HEK293 (cell line): ENCODE results near the gene POMP.

Source experiments
- CTCF ChIA-PET: fragments of 350-600 bp; formaldehyde crosslinking; extraction: SDS; loops from one replicate; lab custom pipeline; 2021; ENCODE audit warnings: antibody characterized with exemption; lab: Yijun Ruan, JAX
- POLR2A ChIA-PET: fragments of 300-600 bp; formaldehyde crosslinking; extraction: SDS; loops from one replicate; lab custom pipeline; 2020; ENCODE audit warnings: antibody characterized with exemption, inconsistent platforms; lab: Yijun Ruan, JAX
- H3K27ac ChIP-seq: fragments of 200-500 bp; sonication (Bioruptor generic); 2 replicates; pipeline ENCODE4 v1.5.1; 2014; ENCODE audit warnings: low read depth, low read length, control low read depth, inconsistent platforms; ENCODE audit errors: extremely low read depth
- H3K36me3 ChIP-seq, 2 experiments: fragments of 200-500 bp in 1 of 2; sonication (Bioruptor generic) in 1 of 2; 1 replicate in 1 of 2; 2 replicates in 1 of 2; pipeline ENCODE4 v1.5.1; 2014 to 2017; ENCODE audit warnings: inconsistent platforms in 2 of 2, low read length in 2 of 2; ENCODE audit not compliant: control insufficient read depth in 2 of 2, insufficient read depth in 1 of 2
- H3K4me1 ChIP-seq: fragments of 200-500 bp; sonication (Bioruptor generic); 2 replicates; pipeline ENCODE4 v1.5.1; 2014; ENCODE audit warnings: mild to moderate bottlenecking, low read length, inconsistent platforms; ENCODE audit not compliant: control insufficient read depth, insufficient read depth
- H3K4me3 ChIP-seq: 2 replicates; pipeline ENCODE4 v1.5.1; 2011; ENCODE audit warnings: low read depth, mild to moderate bottlenecking, control low read depth, low read length, moderate library complexity
- H3K9me3 ChIP-seq: fragments of 200-500 bp; sonication (Bioruptor generic); 2 replicates; pipeline ENCODE4 v1.5.1; 2014; ENCODE audit warnings: low read depth, low read length, inconsistent platforms; ENCODE audit not compliant: control insufficient read depth, insufficient read depth
- BCL11B ChIP-seq: fragments of 450-650 bp; formaldehyde crosslinking; IDR thresholded peaks from 2 replicates; pipeline ENCODE4 v1.5.1; 2016; ENCODE audit warnings: low read depth, missing biosample characterization, missing genetic modification characterization
- FEZF1 ChIP-seq: fragments of 450-650 bp; formaldehyde crosslinking; IDR thresholded peaks from 2 replicates; pipeline ENCODE4 v1.5.1; 2016; ENCODE audit warnings: missing biosample characterization, missing genetic modification characterization
- GLIS1 ChIP-seq: fragments of 450-650 bp; formaldehyde crosslinking; IDR thresholded peaks from 2 replicates; pipeline ENCODE4 v1.5.1; 2016; ENCODE audit warnings: missing biosample characterization, missing genetic modification characterization
- GLIS2 ChIP-seq: fragments of 450-650 bp; formaldehyde crosslinking; IDR thresholded peaks from 2 replicates; pipeline ENCODE4 v1.5.1; 2016; ENCODE audit warnings: missing biosample characterization, missing genetic modification characterization
- HOXC10 ChIP-seq: sonication (generic); formaldehyde crosslinking; IDR thresholded peaks from 2 replicates; pipeline ENCODE4 v1.8.1; 2023; ENCODE audit warnings: mild to moderate bottlenecking, missing genetic modification reagents
- INSM2 ChIP-seq: fragments of 450-650 bp; formaldehyde crosslinking; IDR thresholded peaks from 2 replicates; pipeline ENCODE4 v1.5.1; 2016; ENCODE audit warnings: missing biosample characterization, missing genetic modification characterization
- MYNN ChIP-seq: fragments of 450-650 bp; formaldehyde crosslinking; IDR thresholded peaks from 2 replicates; pipeline ENCODE4 v1.5.1; 2016; ENCODE audit warnings: missing biosample characterization, missing genetic modification characterization, borderline replicate concordance
- OVOL3 ChIP-seq: fragments of 450-650 bp; formaldehyde crosslinking; IDR thresholded peaks from 2 replicates; pipeline ENCODE4 v1.5.1; 2016; ENCODE audit warnings: missing biosample characterization, missing genetic modification characterization
- ZBTB1 ChIP-seq: fragments of 450-650 bp; formaldehyde crosslinking; IDR thresholded peaks from 2 replicates; pipeline ENCODE4 v1.5.1; 2016; ENCODE audit warnings: missing biosample characterization, missing genetic modification characterization
- ZBTB44 ChIP-seq: fragments of 450-650 bp; IDR thresholded peaks from 2 replicates; pipeline ENCODE4 v1.5.1; 2018; ENCODE audit warnings: missing biosample characterization, mild to moderate bottlenecking, missing genetic modification characterization
- ZBTB7A ChIP-seq: fragments of 450-650 bp; formaldehyde crosslinking; IDR thresholded peaks from 2 replicates; pipeline ENCODE4 v1.5.1; 2016; ENCODE audit warnings: low read depth, missing biosample characterization, missing genetic modification characterization
- ZFP41 ChIP-seq: fragments of 450-650 bp; formaldehyde crosslinking; IDR thresholded peaks from 2 replicates; pipeline ENCODE4 v1.5.1; 2016; ENCODE audit warnings: missing biosample characterization, missing genetic modification characterization, borderline replicate concordance
- ZNF155 ChIP-seq: fragments of 450-650 bp; formaldehyde crosslinking; IDR thresholded peaks from 2 replicates; pipeline ENCODE4 v1.5.1; 2016; ENCODE audit warnings: missing biosample characterization, missing genetic modification characterization
- ZNF157 ChIP-seq: fragments of 450-650 bp; formaldehyde crosslinking; IDR thresholded peaks from 2 replicates; pipeline ENCODE4 v1.5.1; 2016; ENCODE audit warnings: missing biosample characterization, missing genetic modification characterization
- ZNF175 ChIP-seq: fragments of 450-650 bp; formaldehyde crosslinking; IDR thresholded peaks from 2 replicates; pipeline ENCODE4 v1.5.1; 2016; ENCODE audit warnings: missing biosample characterization, missing genetic modification characterization
- ZNF19 ChIP-seq: fragments of 450-650 bp; formaldehyde crosslinking; IDR thresholded peaks from 2 replicates; pipeline ENCODE4; 2016; ENCODE audit warnings: missing biosample characterization, missing genetic modification characterization, low read depth
- ZNF354C ChIP-seq: fragments of 450-650 bp; formaldehyde crosslinking; IDR thresholded peaks from 2 replicates; pipeline ENCODE4 v1.5.1; 2016; ENCODE audit warnings: missing biosample characterization, missing genetic modification characterization, low read depth, borderline replicate concordance
- ZNF37A ChIP-seq: fragments of 450-650 bp; IDR thresholded peaks from 2 replicates; pipeline ENCODE4 v1.5.1; 2018; ENCODE audit warnings: missing biosample characterization, missing genetic modification characterization
- ZNF426 ChIP-seq: fragments of 450-650 bp; formaldehyde crosslinking; IDR thresholded peaks from 2 replicates; pipeline ENCODE4 v1.5.1; 2017; ENCODE audit warnings: missing biosample characterization, missing genetic modification characterization, mild to moderate bottlenecking, inconsistent platforms, moderate library complexity
- ZNF514 ChIP-seq: fragments of 450-650 bp; formaldehyde crosslinking; IDR thresholded peaks from 2 replicates; pipeline ENCODE4 v1.5.1; 2016; ENCODE audit warnings: missing biosample characterization, missing genetic modification characterization
- ZNF544 ChIP-seq: fragments of 450-650 bp; formaldehyde crosslinking; IDR thresholded peaks from 2 replicates; pipeline ENCODE4 v1.5.0; 2017; ENCODE audit warnings: missing biosample characterization, missing genetic modification characterization
- ZNF561 ChIP-seq: fragments of 450-650 bp; IDR thresholded peaks from 2 replicates; pipeline ENCODE4 v1.5.1; 2018; ENCODE audit warnings: missing biosample characterization, missing genetic modification characterization, borderline replicate concordance
- ZNF585B ChIP-seq: fragments of 450-650 bp; formaldehyde crosslinking; IDR thresholded peaks from 2 replicates; pipeline ENCODE4 v1.5.1; 2016; ENCODE audit warnings: missing biosample characterization, missing genetic modification characterization
- ZNF624 ChIP-seq: fragments of 450-650 bp; formaldehyde crosslinking; IDR thresholded peaks from 2 replicates; pipeline ENCODE4 v1.5.1; 2017; ENCODE audit warnings: missing biosample characterization, missing genetic modification characterization
- ZNF658 ChIP-seq: fragments of 450-650 bp; formaldehyde crosslinking; IDR thresholded peaks from 2 replicates; pipeline ENCODE4; 2016; ENCODE audit warnings: missing biosample characterization, missing genetic modification characterization
- ZNF704 ChIP-seq: fragments of 450-650 bp; formaldehyde crosslinking; IDR thresholded peaks from 2 replicates; pipeline ENCODE4 v1.5.1; 2016; ENCODE audit warnings: missing biosample characterization, missing genetic modification characterization
- TF ChIP-seq, protein P1 (sequence below): fragments of 450-650 bp; formaldehyde crosslinking; IDR thresholded peaks from 2 replicates; pipeline ENCODE4 v1.5.1; 2016; ENCODE audit warnings: missing biosample characterization, missing genetic modification characterization
- TF ChIP-seq, protein P2 (sequence below): fragments of 450-650 bp; formaldehyde crosslinking; IDR thresholded peaks from 2 replicates; pipeline ENCODE4 v1.5.1; 2016; ENCODE audit warnings: missing biosample characterization, missing genetic modification characterization
- TF ChIP-seq, protein P3 (sequence below): fragments of 450-650 bp; formaldehyde crosslinking; IDR thresholded peaks from 2 replicates; pipeline ENCODE4 v1.5.1; 2016; ENCODE audit warnings: missing biosample characterization, missing genetic modification characterization

POMP gene

DNA sequence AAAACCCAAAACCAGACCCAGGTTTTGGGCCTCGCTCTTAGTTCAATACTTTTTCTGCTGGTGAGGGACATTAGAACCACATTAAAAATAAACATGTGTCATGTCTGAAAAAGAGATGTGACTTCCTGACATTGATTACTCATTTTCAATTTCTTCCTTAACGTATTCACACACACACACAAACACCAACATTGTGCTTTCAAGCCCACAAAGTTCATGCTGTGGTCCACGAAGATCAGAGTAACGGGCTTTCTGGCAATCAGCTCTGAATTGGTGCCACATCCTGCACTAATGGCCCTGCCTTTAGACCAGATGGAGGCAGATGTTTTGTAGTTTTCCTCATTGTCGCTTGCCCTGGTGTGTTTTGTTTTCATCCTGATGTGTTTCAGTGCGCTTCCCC lies 47.9 kb upstream of the POMP start:
- TF ChIP-seq ZNF157 = no peak
- TF ChIP-seq, protein P1, sequence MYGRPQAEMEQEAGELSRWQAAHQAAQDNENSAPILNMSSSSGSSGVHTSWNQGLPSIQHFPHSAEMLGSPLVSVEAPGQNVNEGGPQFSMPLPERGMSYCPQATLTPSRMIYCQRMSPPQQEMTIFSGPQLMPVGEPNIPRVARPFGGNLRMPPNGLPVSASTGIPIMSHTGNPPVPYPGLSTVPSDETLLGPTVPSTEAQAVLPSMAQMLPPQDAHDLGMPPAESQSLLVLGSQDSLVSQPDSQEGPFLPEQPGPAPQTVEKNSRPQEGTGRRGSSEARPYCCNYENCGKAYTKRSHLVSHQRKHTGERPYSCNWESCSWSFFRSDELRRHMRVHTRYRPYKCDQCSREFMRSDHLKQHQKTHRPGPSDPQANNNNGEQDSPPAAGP (tag by site-specific recombination) = no peak
- TF ChIP-seq ZNF624 (tag by site-specific recombination) = no peak
- TF ChIP-seq ZNF561 (tag by site-specific recombination) = no peak
- TF ChIP-seq ZNF155 = no peak
- no peak for TF ChIP-seq ZNF354C (tag by site-specific recombination)
- TF ChIP-seq ZNF175 (tag by site-specific recombination) = no peak
- no peak for TF ChIP-seq ZNF19 (tag by site-specific recombination)
- no peak for TF ChIP-seq ZNF514 (tag by site-specific recombination)
- TF ChIP-seq ZNF658 = no peak
- TF ChIP-seq ZNF704 (tag by site-specific recombination) = no peak
- no peak for TF ChIP-seq GLIS2 (tag by site-specific recombination)
- Histone ChIP-seq H3K4me3 (no peak overlapping the region), H3K4me1 (no peaks in the 10 kb centered on the region), H3K27ac (no peak overlapping the region), H3K9me3 (no peaks in the 10 kb centered on the region), H3K36me3 (no peaks in the 10 kb centered on the region)
- ChIA-PET POLR2A (no interaction called here), CTCF (no interaction called here)

DNA sequence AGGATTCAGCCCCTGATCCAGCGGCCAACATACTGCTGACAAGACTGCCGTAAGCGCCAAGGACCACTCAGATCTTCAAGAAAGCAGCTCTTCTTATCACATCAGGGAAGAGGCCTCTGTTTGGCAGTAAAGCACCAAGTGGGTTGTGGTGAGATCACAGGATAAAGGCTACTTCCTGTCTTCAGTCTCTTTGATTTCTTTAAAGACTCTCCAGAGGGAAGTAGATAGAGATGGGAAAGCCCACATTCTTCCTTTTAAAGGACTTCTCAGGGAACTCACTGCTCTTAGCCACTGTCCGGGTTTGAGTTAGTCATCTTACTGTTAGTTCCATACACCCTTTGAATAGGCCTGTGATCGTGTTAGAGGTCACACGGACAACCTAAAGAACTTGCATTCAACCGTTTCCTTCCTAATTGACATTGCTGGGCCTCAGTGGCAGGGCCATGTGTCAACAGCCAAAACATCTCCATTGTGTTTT lies 47.2 kb upstream of the POMP start:
- H3K4me1 ChIP-seq = no peaks in the 10 kb centered on the region
- ChIA-PET CTCF (no interaction called here), POLR2A (no interaction called here)
- no peaks in the 10 kb centered on the region for H3K9me3 ChIP-seq
- no peaks in the 10 kb centered on the region for H3K36me3 ChIP-seq
- no peak overlapping the region for H3K4me3 ChIP-seq
- no peak overlapping the region for H3K27ac ChIP-seq
- TF ChIP-seq GLIS1 (tag by site-specific recombination) (no peak), ZNF561 (tag by site-specific recombination) (no peak), ZNF37A (no peak), ZBTB1 (no peak), FEZF1 (tag by site-specific recombination) (no peak), MYNN (tag by site-specific recombination) (no peak), ZNF585B (tag by site-specific recombination) (no peak), HOXC10 (no peak), ZBTB44 (tag by site-specific recombination) (no peak), ZNF426 (tag by site-specific recombination) (no peak), OVOL3 (tag by site-specific recombination) (no peak), ZNF544 (no peak), BCL11B (tag by site-specific recombination) (no peak), INSM2 (no peak), ZFP41 (no peak), ZBTB7A (no peak)
- TF ChIP-seq, protein P2, sequence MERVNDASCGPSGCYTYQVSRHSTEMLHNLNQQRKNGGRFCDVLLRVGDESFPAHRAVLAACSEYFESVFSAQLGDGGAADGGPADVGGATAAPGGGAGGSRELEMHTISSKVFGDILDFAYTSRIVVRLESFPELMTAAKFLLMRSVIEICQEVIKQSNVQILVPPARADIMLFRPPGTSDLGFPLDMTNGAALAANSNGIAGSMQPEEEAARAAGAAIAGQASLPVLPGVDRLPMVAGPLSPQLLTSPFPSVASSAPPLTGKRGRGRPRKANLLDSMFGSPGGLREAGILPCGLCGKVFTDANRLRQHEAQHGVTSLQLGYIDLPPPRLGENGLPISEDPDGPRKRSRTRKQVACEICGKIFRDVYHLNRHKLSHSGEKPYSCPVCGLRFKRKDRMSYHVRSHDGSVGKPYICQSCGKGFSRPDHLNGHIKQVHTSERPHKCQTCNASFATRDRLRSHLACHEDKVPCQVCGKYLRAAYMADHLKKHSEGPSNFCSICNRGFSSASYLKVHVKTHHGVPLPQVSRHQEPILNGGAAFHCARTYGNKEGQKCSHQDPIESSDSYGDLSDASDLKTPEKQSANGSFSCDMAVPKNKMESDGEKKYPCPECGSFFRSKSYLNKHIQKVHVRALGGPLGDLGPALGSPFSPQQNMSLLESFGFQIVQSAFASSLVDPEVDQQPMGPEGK (tag by site-specific recombination) = no peak
- TF ChIP-seq, protein P3, sequence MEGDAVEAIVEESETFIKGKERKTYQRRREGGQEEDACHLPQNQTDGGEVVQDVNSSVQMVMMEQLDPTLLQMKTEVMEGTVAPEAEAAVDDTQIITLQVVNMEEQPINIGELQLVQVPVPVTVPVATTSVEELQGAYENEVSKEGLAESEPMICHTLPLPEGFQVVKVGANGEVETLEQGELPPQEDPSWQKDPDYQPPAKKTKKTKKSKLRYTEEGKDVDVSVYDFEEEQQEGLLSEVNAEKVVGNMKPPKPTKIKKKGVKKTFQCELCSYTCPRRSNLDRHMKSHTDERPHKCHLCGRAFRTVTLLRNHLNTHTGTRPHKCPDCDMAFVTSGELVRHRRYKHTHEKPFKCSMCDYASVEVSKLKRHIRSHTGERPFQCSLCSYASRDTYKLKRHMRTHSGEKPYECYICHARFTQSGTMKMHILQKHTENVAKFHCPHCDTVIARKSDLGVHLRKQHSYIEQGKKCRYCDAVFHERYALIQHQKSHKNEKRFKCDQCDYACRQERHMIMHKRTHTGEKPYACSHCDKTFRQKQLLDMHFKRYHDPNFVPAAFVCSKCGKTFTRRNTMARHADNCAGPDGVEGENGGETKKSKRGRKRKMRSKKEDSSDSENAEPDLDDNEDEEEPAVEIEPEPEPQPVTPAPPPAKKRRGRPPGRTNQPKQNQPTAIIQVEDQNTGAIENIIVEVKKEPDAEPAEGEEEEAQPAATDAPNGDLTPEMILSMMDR (tag by site-specific recombination) = no peak
